ENCODE measurements around the gene ICE2.

ICE2 gene

GRCh38 chr15:60421544-60421943, 57.4 kb downstream of the ICE2 start:
- Histone ChIP-seq H3K27ac (ENCODE audit: low read depth, low read length) (no peak overlapping the region), H3K4me2 (ENCODE audit: low read depth, low read length, poor library complexity, severe bottlenecking) (no peak overlapping the region)

GRCh38 chr15:60420203-60420716, 58.7 kb downstream of the ICE2 start:
- H3K79me2 ChIP-seq (ENCODE audit: insufficient read depth, low read length), result no peaks in the 10 kb centered on the region
- no peaks in the 10 kb centered on the region for H3K9me3 ChIP-seq (ENCODE audit: insufficient read depth, low read length)
- no peaks in the 10 kb centered on the region for H4K20me1 ChIP-seq (ENCODE audit: low read depth, low read length)
- no peaks in the 10 kb centered on the region for H3F3A ChIP-seq (ENCODE audit: insufficient read depth)
- no peaks in the 10 kb centered on the region for H3K27me3 ChIP-seq (ENCODE audit: low read length)
- H3K4me3 ChIP-seq (ENCODE audit: insufficient read depth, low read length, poor library complexity, severe bottlenecking), result no peak overlapping the region
- H3K9me2 ChIP-seq (replicated peaks; ENCODE audit: insufficient read depth, low read length), result no peaks in the 10 kb centered on the region
- no peak overlapping the region for H3K9ac ChIP-seq (ENCODE audit: low read length)
- TF ChIP-seq EZH2phosphoT487 (conservative IDR thresholded peaks at IDR 0.05; ENCODE audit: low read length), result no peak
- no peak for TF ChIP-seq CTCF (IDR thresholded peaks at IDR 0.05; ENCODE audit: insufficient read depth, low read length, poor library complexity, severe bottlenecking)
- H3K4me2 ChIP-seq (ENCODE audit: low read depth, low read length, poor library complexity, severe bottlenecking), result no peak overlapping the region
- H3K27ac ChIP-seq (ENCODE audit: low read depth, low read length), result no peak overlapping the region
- no peak overlapping the region for H2AFZ ChIP-seq (ENCODE audit: low read depth, low read length, severe bottlenecking)
- no peaks in the 10 kb centered on the region for H3K36me3 ChIP-seq (ENCODE audit: low read length)

More at GRCh38 chr15:60421544-60421943, 57.4 kb downstream of the ICE2 start:
- Histone ChIP-seq H3K9me2 (replicated peaks; ENCODE audit: insufficient read depth, low read length) (no peaks in the 10 kb centered on the region), H3K27me3 (ENCODE audit: low read length) (no peaks in the 10 kb centered on the region), H3K9me3 (ENCODE audit: insufficient read depth, low read length) (no peaks in the 10 kb centered on the region), H4K20me1 (ENCODE audit: low read depth, low read length) (no peaks in the 10 kb centered on the region), H2AFZ (ENCODE audit: low read depth, low read length, severe bottlenecking) (no peak overlapping the region), H3K9ac (ENCODE audit: low read length) (no peak overlapping the region), H3K36me3 (ENCODE audit: low read length) (no peaks in the 10 kb centered on the region), H3K79me2 (ENCODE audit: insufficient read depth, low read length) (no peaks in the 10 kb centered on the region), H3K4me3 (ENCODE audit: insufficient read depth, low read length, poor library complexity, severe bottlenecking) (no peak overlapping the region), H3F3A (ENCODE audit: insufficient read depth) (no peaks in the 10 kb centered on the region)
- TF ChIP-seq CTCF (IDR thresholded peaks at IDR 0.05; ENCODE audit: insufficient read depth, low read length, poor library complexity, severe bottlenecking) (no peak), EZH2phosphoT487 (conservative IDR thresholded peaks at IDR 0.05; ENCODE audit: low read length) (no peak)

- Histone ChIP-seq H3K79me2 (ENCODE audit: insufficient read depth, low read length) (no peaks in the 10 kb centered on the region), H3K36me3 (ENCODE audit: low read length) (no peaks in the 10 kb centered on the region), H3K27ac (ENCODE audit: low read depth, low read length) (no peak overlapping the region), H3K4me3 (ENCODE audit: insufficient read depth, low read length, poor library complexity, severe bottlenecking) (no peak overlapping the region), H3F3A (ENCODE audit: insufficient read depth) (no peaks in the 10 kb centered on the region), H3K9me3 (ENCODE audit: insufficient read depth, low read length) (no peaks in the 10 kb centered on the region), H3K27me3 (ENCODE audit: low read length) (no peaks in the 10 kb centered on the region), H4K20me1 (ENCODE audit: low read depth, low read length) (no peaks in the 10 kb centered on the region), H2AFZ (ENCODE audit: low read depth, low read length, severe bottlenecking) (no peak overlapping the region), H3K9me2 (replicated peaks; ENCODE audit: insufficient read depth, low read length) (no peaks in the 10 kb centered on the region), H3K9ac (ENCODE audit: low read length) (no peak overlapping the region), H3K4me2 (ENCODE audit: low read depth, low read length, poor library complexity, severe bottlenecking) (no peak overlapping the region)
- TF ChIP-seq EZH2phosphoT487 (conservative IDR thresholded peaks at IDR 0.05; ENCODE audit: low read length) (no peak), CTCF (IDR thresholded peaks at IDR 0.05; ENCODE audit: insufficient read depth, low read length, poor library complexity, severe bottlenecking) (no peak)
Observed at GRCh38 chr15:60419753-60420152, 59.2 kb downstream of the ICE2 start.

Measured in SU-DHL-6 (cell line).